IPS-15b (cell line): ENCODE results near the gene DOHH.
"Not testable (repeated sequence)": the region's sequence is repeated elsewhere in the genome, so short reads cannot be mapped to it uniquely, and the experiment has no call there.

Experiments
- H3K27me3 ChIP-seq: one replicate; pipeline ENCODE4 v1.6.1; 2013; ENCODE audit warnings: low read length; ENCODE audit not compliant: control insufficient read depth, insufficient read depth
- H3K36me3 ChIP-seq: one replicate; pipeline ENCODE4 v1.6.1; 2013; ENCODE audit warnings: low read length; ENCODE audit not compliant: control insufficient read depth, insufficient read depth
- H3K4me1 ChIP-seq: one replicate; pipeline ENCODE4 v1.6.1; 2013; ENCODE audit warnings: mild to moderate bottlenecking, low read length; ENCODE audit not compliant: control insufficient read depth, insufficient read depth
- H3K4me3 ChIP-seq: one replicate; pipeline ENCODE4 v1.5.1; 2013; ENCODE audit warnings: low read depth, low read length
- H3K9ac ChIP-seq: one replicate; pipeline ENCODE4 v1.6.1; 2013; ENCODE audit warnings: low read depth, mild to moderate bottlenecking, low read length
- H3K9me3 ChIP-seq: one replicate; pipeline ENCODE4 v1.6.1; 2013; ENCODE audit warnings: mild to moderate bottlenecking, low read length; ENCODE audit not compliant: control insufficient read depth, insufficient read depth

Gene DOHH

GRCh38 chr19:3513229-3514140 is 13.0 kb upstream of the DOHH start:
- H3K36me3 ChIP-seq: peaks cover 6% of the 10 kb centered on the region
- H3K9ac ChIP-seq: no peak overlapping the region
- no peak overlapping the region for H3K4me3 ChIP-seq

GRCh38 chr19:3512562-3513228 is 12.2 kb upstream of the DOHH start:
- Histone ChIP-seq H3K4me1 (peaks cover 3% of the 10 kb centered on the region), H3K36me3 (peaks cover 6% of the 10 kb centered on the region), H3K9ac (no peak overlapping the region), H3K4me3 (no peak overlapping the region), H3K9me3 (no peaks in the 10 kb centered on the region), H3K27me3 (no peaks in the 10 kb centered on the region)

More at GRCh38 chr19:3513229-3514140, 13.0 kb upstream of the DOHH start:
- Histone ChIP-seq H3K9me3 (no peaks in the 10 kb centered on the region), H3K4me1 (peaks cover 4% of the 10 kb centered on the region), H3K27me3 (no peaks in the 10 kb centered on the region)

GRCh38 chr19:3511506-3512251 is 11.2 kb upstream of the DOHH start:
- Histone ChIP-seq H3K36me3 (peaks cover 6% of the 10 kb centered on the region), H3K9me3 (no peaks in the 10 kb centered on the region), H3K27me3 (no peaks in the 10 kb centered on the region), H3K9ac (no peak overlapping the region), H3K4me3 (no peak overlapping the region), H3K4me1 (peaks cover 3% of the 10 kb centered on the region)

- H3K36me3 ChIP-seq: peaks cover 6% of the 10 kb centered on the region
Measured at GRCh38 chr19:3510727-3511126, 10.3 kb upstream of the DOHH start.

GRCh38 chr19:3509566-3509989 is 9.1 kb upstream of the DOHH start:
- H3K27me3 ChIP-seq: no peaks in the 10 kb centered on the region
- H3K9me3 ChIP-seq: no peaks in the 10 kb centered on the region
- peaks cover 2% of the 10 kb centered on the region for H3K4me1 ChIP-seq
- no peak overlapping the region for H3K9ac ChIP-seq
- H3K4me3 ChIP-seq: no peak overlapping the region
- H3K36me3 ChIP-seq: peaks cover 6% of the 10 kb centered on the region

More at GRCh38 chr19:3510727-3511126, 10.3 kb upstream of the DOHH start:
- H3K9me3 ChIP-seq: no peaks in the 10 kb centered on the region
- H3K27me3 ChIP-seq: no peaks in the 10 kb centered on the region
- H3K9ac ChIP-seq: no peak overlapping the region
- peaks cover 3% of the 10 kb centered on the region for H3K4me1 ChIP-seq
- no peak overlapping the region for H3K4me3 ChIP-seq

- H3K4me1 ChIP-seq: no peaks in the 10 kb centered on the region
- no peak overlapping the region for H3K4me3 ChIP-seq
- H3K9ac ChIP-seq: no peak overlapping the region
- H3K27me3 ChIP-seq: no peaks in the 10 kb centered on the region
- peaks cover 6% of the 10 kb centered on the region for H3K36me3 ChIP-seq
- H3K9me3 ChIP-seq: no peaks in the 10 kb centered on the region
Measured at GRCh38 chr19:3508771-3509535, 8.5 kb upstream of the DOHH start.

- not testable (repeated sequence) for H3K36me3 ChIP-seq, H3K27me3 ChIP-seq, H3K4me3 ChIP-seq, H3K9ac ChIP-seq, H3K9me3 ChIP-seq, H3K4me1 ChIP-seq
Measured at GRCh38 chr19:3508121-3508661, 7.7 kb upstream of the DOHH start.

GRCh38 chr19:3507371-3508120 is 7.1 kb upstream of the DOHH start:
- H3K27me3 ChIP-seq: no peaks in the 10 kb centered on the region
- H3K9me3 ChIP-seq: no peaks in the 10 kb centered on the region
- H3K4me1 ChIP-seq: no peaks in the 10 kb centered on the region
- peak overlapping the region; percentile 94 for H3K4me3 ChIP-seq
- peaks cover 6% of the 10 kb centered on the region for H3K36me3 ChIP-seq
- no peak overlapping the region for H3K9ac ChIP-seq

- Histone ChIP-seq H3K9me3 (no peaks in the 10 kb centered on the region), H3K36me3 (peaks cover 6% of the 10 kb centered on the region), H3K4me1 (no peaks in the 10 kb centered on the region), H3K27me3 (no peaks in the 10 kb centered on the region), H3K4me3 (peak overlapping the region; percentile 94), H3K9ac (peak overlapping the region; percentile 37)
Measured at GRCh38 chr19:3506384-3507340, 6.2 kb upstream of the DOHH start.
